Natural killer cell (primary cell): ENCODE results near the gene CYP20A1. TPM values are rescaled to one million over a fixed set of nuclear protein-coding genes. Genes with fewer than 3 reads are reported as not detected.
"Not testable (repeated sequence)": the region's sequence is repeated elsewhere in the genome, so short reads cannot be mapped to it uniquely, and the experiment has no call there.

ENCODE experiments used
- ATAC-seq, 3 donors: fragments of 150-1000 bp in 2 of 3; fragments of 200-7000 bp in 1 of 3; cut with Tn5 transposase; 1 replicate in 1 of 3; 2 replicates in 2 of 3; pipeline ENCODE4 v1.10.0; 2021; ENCODE audit warnings: mild to moderate bottlenecking in 2 of 3, moderate library complexity in 2 of 3
- DNase-seq, 2 donors: peaks; one replicate each; pipeline versions ENCODE4 v3.0.0 to v3.0.0-alpha.2; 2013 to 2021; ENCODE audit warnings: mixed read lengths in 1 of 2
- H3K27ac ChIP-seq: one replicate; pipeline ENCODE4 v1.5.1; 2013; ENCODE audit warnings: mild to moderate bottlenecking, low read length
- H3K27me3 ChIP-seq: one replicate; pipeline ENCODE4 v1.6.1; 2013; ENCODE audit warnings: low read length; ENCODE audit not compliant: control insufficient read depth, insufficient read depth
- H3K36me3 ChIP-seq: one replicate; pipeline ENCODE4 v1.6.1; 2013; ENCODE audit warnings: low read length; ENCODE audit not compliant: control insufficient read depth, insufficient read depth
- H3K4me1 ChIP-seq: one replicate; pipeline ENCODE4 v1.6.1; 2013; ENCODE audit warnings: low read length; ENCODE audit not compliant: control insufficient read depth, insufficient read depth
- H3K4me3 ChIP-seq: one replicate; pipeline ENCODE4 v1.5.1; 2013; ENCODE audit warnings: low read length
- H3K9me3 ChIP-seq: one replicate; pipeline ENCODE4 v1.6.1; 2013; ENCODE audit warnings: low read length; ENCODE audit not compliant: control insufficient read depth, insufficient read depth
- H3K27ac Mint-ChIP-seq, 2 donors: one replicate each; pipeline ENCODE4 v1.8.0; 2022; ENCODE audit warnings: mild to moderate bottlenecking in 2 of 2, mixed read lengths in 2 of 2, moderate library complexity in 1 of 2
- H3K27me3 Mint-ChIP-seq, 2 donors: one replicate each; pipeline ENCODE4 v1.8.0; 2022; ENCODE audit warnings: low read depth in 2 of 2, mixed read lengths in 2 of 2
- H3K36me3 Mint-ChIP-seq: one replicate; pipeline ENCODE4 v1.8.0; 2022; ENCODE audit warnings: mixed read lengths
- H3K4me1 Mint-ChIP-seq, 2 donors: one replicate each; pipeline ENCODE4 v1.8.0; 2022; ENCODE audit warnings: mixed read lengths in 2 of 2
- H3K4me3 Mint-ChIP-seq: one replicate; pipeline ENCODE4 v1.8.0; 2022; ENCODE audit warnings: mild to moderate bottlenecking, moderate library complexity, mixed read lengths
- H3K9me3 Mint-ChIP-seq, 2 donors: one replicate each; pipeline ENCODE4 v1.8.0; 2022; ENCODE audit warnings: mixed read lengths in 2 of 2
- CTCF ChIP-seq: fragments of 200-600 bp; IDR thresholded peaks from one replicate; pipeline ENCODE4 v1.8.0; 2022; ENCODE audit warnings: antibody characterized with exemption
- WGBS: methylation state at CpG from one replicate; pipeline ENCODE4 v1.1.7; 2013; ENCODE audit warnings: missing lambda C conversion rate; ENCODE audit not compliant: insufficient coverage; 5-methylcytosine and 5-hydroxymethylcytosine counted together
- intact Hi-C: fragments of 100-400 bp; cut with micrococcal nuclease; formaldehyde crosslinking; loops from one replicate; pipeline ENCODE4 v1.14.2; 2022
- total RNA-seq, 4 donors: library from RNA; stranded (reverse); fragments of 120-200 nt in 1 of 4; gene quantifications; one replicate each; pipeline versions ENCODE4 v1.2.3 to v1.2.4, GENCODE V29; 2013 to 2022

The CYP20A1 gene
- 10 to 100 TPM; 19.8 to 31.9 (median 30.7) TPM for total RNA-seq
- 36.7 TPM for total RNA-seq (2013)

- Histone ChIP-seq H3K9me3 (no peaks in the 10 kb centered on the region), H3K4me3 (peak within 1 kb of the TSS; percentile 92), H3K27me3 (no peaks in the 10 kb centered on the region), H3K36me3 (peaks cover 3% of the 10 kb centered on the region), H3K4me1 (peaks cover 19% of the 10 kb centered on the region), H3K27ac (peak within 1 kb of the TSS; percentile 96)
- TF ChIP-seq CTCF: no peak
- Mint-ChIP-seq H3K27me3 (no peaks in the 10 kb centered on the region), H3K4me1 (peaks cover 29 to 41% of the 10 kb centered on the region in 2 donors), H3K27ac (peak within 1 kb of the TSS; percentile 90 to 100), H3K4me3 (peak within 1 kb of the TSS; percentile 100), H3K9me3 (no peaks in the 10 kb centered on the region), H3K36me3 (no peaks in the 10 kb centered on the region)
- under 1% methylated on average over 80 of the region's 80 CpGs for WGBS
- intact Hi-C loops: loop anchor here (1.0 to 5.0 kb wide), 4 partner anchors 225 to 1787 kb away; partner anchors contain the start of genes BMPR2, NBEAL1, STRADB and TRAK2
- DNase-seq (peak; percentile 97 to 98), ATAC-seq (peak; percentile 79 to 93 (median 83))
Observed at GRCh38 chr2:203238704-203239526, at the start of gene CYP20A1. Gene CYP20A1 (plus strand): TSS chr2:203239018. CDS start chr2:203239063, 45 bp downstream.

GRCh38 chr2:203190547-203190946 is 48.3 kb upstream of the CYP20A1 start:
- H3K27me3 ChIP-seq, H3K27ac ChIP-seq, intact Hi-C loops, H3K9me3 Mint-ChIP-seq, DNase-seq, H3K4me3 Mint-ChIP-seq, H3K4me3 ChIP-seq, H3K27me3 Mint-ChIP-seq, H3K4me1 Mint-ChIP-seq, H3K36me3 ChIP-seq, H3K36me3 Mint-ChIP-seq, H3K4me1 ChIP-seq, H3K27ac Mint-ChIP-seq, ATAC-seq, H3K9me3 ChIP-seq: not testable (repeated sequence)
- WGBS: 98% methylated on average over 6 of the region's 17 CpGs

GRCh38 chr2:203191026-203191425 is 47.8 kb upstream of the CYP20A1 start:
- H3K27ac ChIP-seq, H3K4me1 ChIP-seq, H3K27me3 ChIP-seq, intact Hi-C loops, ATAC-seq, H3K9me3 Mint-ChIP-seq, H3K4me3 Mint-ChIP-seq, H3K27ac Mint-ChIP-seq, DNase-seq, H3K36me3 ChIP-seq, H3K4me3 ChIP-seq, H3K27me3 Mint-ChIP-seq, H3K9me3 ChIP-seq, H3K36me3 Mint-ChIP-seq, H3K4me1 Mint-ChIP-seq: not testable (repeated sequence)
- WGBS: 98% methylated on average over 6 of the region's 6 CpGs

GRCh38 chr2:203191961-203192360 is 46.9 kb upstream of the CYP20A1 start:
- Mint-ChIP-seq H3K4me1 (no peaks in the 10 kb centered on the region), H3K4me3 (no peak overlapping the region), H3K36me3 (no peaks in the 10 kb centered on the region), H3K27ac (no peak overlapping the region), H3K9me3 (no peaks in the 10 kb centered on the region), H3K27me3 (no peaks in the 10 kb centered on the region)
- intact Hi-C loops: no loop called here
- Histone ChIP-seq H3K27me3 (no peaks in the 10 kb centered on the region), H3K27ac (no peak overlapping the region), H3K36me3 (peaks cover 6% of the 10 kb centered on the region), H3K4me3 (no peak overlapping the region), H3K4me1 (no peaks in the 10 kb centered on the region), H3K9me3 (no peaks in the 10 kb centered on the region)
- 90% methylated on average over 3 of the region's 3 CpGs for WGBS
- TF ChIP-seq CTCF: no peak
- ATAC-seq (no peak), DNase-seq (no peak)
